HFF-Myc (cell line): Measurements from ENCODE around the gene GMDS.

Experiments
- DNase-seq: peaks from one replicate; pipeline ENCODE4 v3.0.0-alpha.2; 2011; ENCODE audit warnings: low read depth; ENCODE audit errors: extremely low read depth
- H3K4me3 ChIP-seq: replicated peaks from 2 replicates; pipeline ENCODE4 v1.5.1; 2011; ENCODE audit warnings: low read depth, mild to moderate bottlenecking, control low read depth, low read length
- CTCF ChIP-seq: IDR thresholded peaks from 2 replicates; pipeline ENCODE4 v1.5.1; 2012; ENCODE audit warnings: mild to moderate bottlenecking, low read depth, low read length, control low read depth; ENCODE audit errors: missing control alignments

GMDS gene

GRCh38 chr6:1730882-1731281, 514.5 kb downstream of the GMDS start:
- no peak overlapping the region for H3K4me3 ChIP-seq
- no peak for TF ChIP-seq CTCF
- no peak for DNase-seq

- DNase-seq, result no peak
- no peak for TF ChIP-seq CTCF
These were observed 515.7 kb downstream of the GMDS start for GRCh38 chr6:1729750-1730140.

GRCh38 chr6:1729133-1729749, 516.2 kb downstream of the GMDS start:
- no peak for DNase-seq
- TF ChIP-seq CTCF, result no peak
- H3K4me3 ChIP-seq, result no peak overlapping the region

More at GRCh38 chr6:1729750-1730140, 515.7 kb downstream of the GMDS start:
- no peak overlapping the region for H3K4me3 ChIP-seq

- DNase-seq, result no peak
- TF ChIP-seq CTCF, result no peak
- no peak overlapping the region for H3K4me3 ChIP-seq
These were observed 519.0 kb downstream of the GMDS start for GRCh38 chr6:1726341-1726768.

- H3K4me3 ChIP-seq, result no peak overlapping the region
- no peak for DNase-seq
- TF ChIP-seq CTCF, result no peak
These were observed 520.8 kb downstream of the GMDS start for GRCh38 chr6:1724616-1725015.

GRCh38 chr6:1724124-1724523, 521.3 kb downstream of the GMDS start:
- no peak for DNase-seq
- H3K4me3 ChIP-seq, result no peak overlapping the region
- no peak for TF ChIP-seq CTCF

- no peak for TF ChIP-seq CTCF
- no peak for DNase-seq
- no peak overlapping the region for H3K4me3 ChIP-seq
These were observed 522.6 kb downstream of the GMDS start for GRCh38 chr6:1722801-1723200.
